Endothelial cell (in vitro differentiated cells): ENCODE results near the gene RBM26. TPM values are rescaled to one million over a fixed set of nuclear protein-coding genes. Genes with fewer than 3 reads are reported as not detected.

Experiments used
- DNase-seq: peaks from one replicate; pipeline ENCODE4 v3.0.0; 2021; ENCODE audit warnings: low spot score
- H3K27ac Mint-ChIP-seq: one replicate; pipeline ENCODE4 v1.8.0; 2021; ENCODE audit warnings: mixed read lengths, inconsistent platforms; ENCODE audit not compliant: unreplicated experiment
- H3K27me3 Mint-ChIP-seq: one replicate; pipeline ENCODE4 v1.8.0; 2021; ENCODE audit warnings: mild to moderate bottlenecking, moderate library complexity, mixed read lengths, inconsistent platforms; ENCODE audit not compliant: unreplicated experiment
- H3K36me3 Mint-ChIP-seq: one replicate; pipeline ENCODE4 v1.8.0; 2021; ENCODE audit warnings: mild to moderate bottlenecking, low read depth, mixed read lengths, inconsistent platforms; ENCODE audit not compliant: unreplicated experiment
- H3K4me1 Mint-ChIP-seq: one replicate; pipeline ENCODE4 v1.8.0; 2021; ENCODE audit warnings: mild to moderate bottlenecking, mixed read lengths, inconsistent platforms; ENCODE audit not compliant: unreplicated experiment
- H3K4me3 Mint-ChIP-seq: one replicate; pipeline ENCODE4 v1.8.0; 2021; ENCODE audit warnings: mild to moderate bottlenecking, mixed read lengths, inconsistent platforms; ENCODE audit not compliant: unreplicated experiment
- H3K9me3 Mint-ChIP-seq: one replicate; pipeline ENCODE4 v1.8.0; 2021; ENCODE audit warnings: mixed read lengths, inconsistent platforms; ENCODE audit not compliant: unreplicated experiment
- CTCF ChIP-seq: fragments of 200-600 bp; sonication (generic); IDR thresholded peaks from one replicate; pipeline ENCODE4 v1.5.0; 2021; ENCODE audit warnings: antibody characterized with exemption; ENCODE audit not compliant: unreplicated experiment
- total RNA-seq: library from RNA; stranded (reverse); fragmentation: NEBNext Ultra II Directional; extraction: Animal tissue kit (Norgen Biotek cat#: 25700); gene quantifications from one replicate; pipeline ENCODE4 v1.2.1, GENCODE V29; 2021; ENCODE audit not compliant: unreplicated experiment

RBM26 gene
- total RNA-seq, 1 donor from 2014 or later = 49.5 TPM

DNA sequence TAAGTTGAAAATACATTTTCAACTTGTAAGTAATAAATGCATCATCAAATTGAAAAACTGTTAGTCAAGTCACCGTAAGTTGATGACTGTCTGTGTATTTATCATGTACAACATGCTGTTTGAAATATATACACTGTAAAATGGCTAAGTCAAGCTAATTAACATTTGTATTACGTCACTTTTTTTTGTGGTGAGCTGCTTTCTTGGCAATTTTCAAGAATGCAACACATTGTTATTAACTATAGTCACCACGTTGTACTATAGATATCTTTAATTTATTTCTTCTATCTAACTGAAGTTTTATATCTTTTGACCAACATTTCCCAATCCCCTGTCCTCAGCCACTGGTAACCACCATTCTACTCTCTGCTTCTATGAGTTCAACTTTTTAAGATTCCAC, 57.0 kb downstream of the RBM26 start:
- peaks cover 5% of the 10 kb centered on the region for H3K4me1 Mint-ChIP-seq
- DNase-seq = no peak
- TF ChIP-seq CTCF = no peak
- H3K4me3 Mint-ChIP-seq = no peak overlapping the region
- H3K36me3 Mint-ChIP-seq = no peaks in the 10 kb centered on the region
- no peak overlapping the region for H3K27ac Mint-ChIP-seq
- H3K27me3 Mint-ChIP-seq = no peaks in the 10 kb centered on the region
- H3K9me3 Mint-ChIP-seq = no peaks in the 10 kb centered on the region

- TF ChIP-seq CTCF = no peak
- H3K27me3 Mint-ChIP-seq = no peaks in the 10 kb centered on the region
- no peaks in the 10 kb centered on the region for H3K4me1 Mint-ChIP-seq
- H3K27ac Mint-ChIP-seq = no peak overlapping the region
- H3K36me3 Mint-ChIP-seq = no peaks in the 10 kb centered on the region
- no peaks in the 10 kb centered on the region for H3K9me3 Mint-ChIP-seq
- no peak for DNase-seq
- no peak overlapping the region for H3K4me3 Mint-ChIP-seq
Observed at GRCh38 chr13:79346300-79346914, 59.6 kb downstream of the RBM26 start.

DNA sequence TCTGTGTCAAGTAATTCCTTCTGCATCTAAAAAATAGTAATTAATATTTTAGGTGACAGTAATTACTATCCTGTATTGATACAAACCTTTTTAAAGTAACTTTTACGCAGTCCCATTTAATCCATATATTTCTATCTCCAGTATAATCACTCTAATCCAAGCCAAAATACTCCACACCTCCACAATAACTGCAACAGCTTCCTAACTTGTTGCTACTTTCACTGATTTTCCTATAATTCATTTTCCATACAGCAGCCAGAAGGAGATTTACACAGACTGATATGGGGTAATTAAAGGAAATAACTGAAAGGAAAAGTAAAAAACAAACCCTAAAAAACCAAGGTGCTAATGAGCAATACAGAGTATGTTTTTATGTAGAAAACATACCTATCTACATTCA, 64.9 kb downstream of the RBM26 start:
- DNase-seq = no peak
- Mint-ChIP-seq H3K4me1 (no peaks in the 10 kb centered on the region), H3K9me3 (no peaks in the 10 kb centered on the region), H3K27me3 (peaks cover 2% of the 10 kb centered on the region), H3K4me3 (no peak overlapping the region), H3K27ac (no peak overlapping the region), H3K36me3 (no peaks in the 10 kb centered on the region)
- TF ChIP-seq CTCF = no peak

DNA sequence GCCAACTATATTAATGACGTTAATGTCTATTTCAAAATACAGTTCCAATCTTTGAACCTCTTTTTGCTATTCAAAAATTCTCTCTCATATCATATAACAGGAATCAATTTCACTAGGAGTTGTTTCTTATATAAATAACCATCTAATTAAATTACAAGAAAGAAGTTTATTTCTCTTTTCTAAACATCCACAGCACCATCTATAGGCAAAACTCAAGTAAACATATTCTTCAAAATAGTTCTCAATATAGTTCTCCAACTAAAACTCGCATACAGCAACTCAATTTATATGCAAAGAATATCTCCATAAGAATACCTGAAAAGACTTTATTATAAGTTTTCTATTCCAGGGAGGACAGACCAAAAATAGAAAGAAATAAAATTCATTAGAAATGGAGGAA, 65.6 kb downstream of the RBM26 start:
- no peaks in the 10 kb centered on the region for H3K9me3 Mint-ChIP-seq
- no peaks in the 10 kb centered on the region for H3K36me3 Mint-ChIP-seq
- H3K27me3 Mint-ChIP-seq = peaks cover 2% of the 10 kb centered on the region
- no peak for TF ChIP-seq CTCF
- no peak for DNase-seq
- H3K4me1 Mint-ChIP-seq = no peaks in the 10 kb centered on the region
- no peak overlapping the region for H3K4me3 Mint-ChIP-seq
- H3K27ac Mint-ChIP-seq = no peak overlapping the region

DNA sequence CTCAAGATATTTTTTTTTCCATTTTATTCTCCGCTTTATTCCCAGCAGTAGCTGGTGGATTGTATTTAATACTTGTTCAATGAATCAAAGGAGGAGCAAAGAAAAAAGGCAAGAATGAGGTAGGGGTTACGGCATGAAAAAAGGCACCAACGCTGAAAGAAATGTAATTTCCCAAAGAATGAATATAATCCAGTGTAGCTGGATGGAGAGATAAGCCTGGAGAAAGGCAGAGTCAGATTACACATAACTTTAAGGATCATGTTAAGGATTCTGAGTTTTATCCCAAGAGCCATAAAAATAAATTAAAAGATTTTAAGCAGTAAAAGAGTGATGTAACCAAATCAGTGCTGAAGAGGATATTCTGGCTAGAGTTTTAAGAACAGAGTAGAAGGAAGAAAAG, 67.7 kb downstream of the RBM26 start:
- H3K27me3 Mint-ChIP-seq = peaks cover 2% of the 10 kb centered on the region
- H3K27ac Mint-ChIP-seq = no peak overlapping the region
- H3K36me3 Mint-ChIP-seq = no peaks in the 10 kb centered on the region
- TF ChIP-seq CTCF = no peak
- no peaks in the 10 kb centered on the region for H3K4me1 Mint-ChIP-seq
- DNase-seq = no peak
- no peak overlapping the region for H3K4me3 Mint-ChIP-seq
- no peaks in the 10 kb centered on the region for H3K9me3 Mint-ChIP-seq
